ENCODE results near the gene PGM1.
A peak's percentile ranks its signal among the peaks of the same experiment; 100 is the strongest.

Gene PGM1

GRCh38 chr1:63590166-63590560, 3.0 kb upstream of the PGM1 start:
- DNase-seq (ENCODE audit: low read depth), result no peak
- no peak for TF ChIP-seq CTCF (IDR thresholded peaks at IDR 0.05; ENCODE audit: insufficient read depth, low read depth, low read length, missing control alignments)
- H3K4me3 ChIP-seq (ENCODE audit: low read length), result no peak overlapping the region

- peak overlapping the region; percentile 70 for H3K4me3 ChIP-seq (ENCODE audit: low read length)
- TF ChIP-seq CTCF (IDR thresholded peaks at IDR 0.05; ENCODE audit: insufficient read depth, low read depth, low read length, missing control alignments), result no peak
- DNase-seq (ENCODE audit: low read depth), result peak; percentile 44
Observed at GRCh38 chr1:63592536-63593302, 492 bp upstream of the PGM1 start.

- no peak for TF ChIP-seq CTCF (IDR thresholded peaks at IDR 0.05; ENCODE audit: insufficient read depth, low read depth, low read length, missing control alignments)
- peak; percentile 87 for DNase-seq (ENCODE audit: low read depth)
- H3K4me3 ChIP-seq (ENCODE audit: low read length), result peak overlapping the region; percentile 70
Observed at GRCh38 chr1:63593886-63594605, 835 bp downstream of the PGM1 start.

GRCh38 chr1:63595435-63595834, 2.2 kb downstream of the PGM1 start:
- no peak for DNase-seq (ENCODE audit: low read depth)
- no peak for TF ChIP-seq CTCF (IDR thresholded peaks at IDR 0.05; ENCODE audit: insufficient read depth, low read depth, low read length, missing control alignments)
- no peak overlapping the region for H3K4me3 ChIP-seq (ENCODE audit: low read length)

DNA sequence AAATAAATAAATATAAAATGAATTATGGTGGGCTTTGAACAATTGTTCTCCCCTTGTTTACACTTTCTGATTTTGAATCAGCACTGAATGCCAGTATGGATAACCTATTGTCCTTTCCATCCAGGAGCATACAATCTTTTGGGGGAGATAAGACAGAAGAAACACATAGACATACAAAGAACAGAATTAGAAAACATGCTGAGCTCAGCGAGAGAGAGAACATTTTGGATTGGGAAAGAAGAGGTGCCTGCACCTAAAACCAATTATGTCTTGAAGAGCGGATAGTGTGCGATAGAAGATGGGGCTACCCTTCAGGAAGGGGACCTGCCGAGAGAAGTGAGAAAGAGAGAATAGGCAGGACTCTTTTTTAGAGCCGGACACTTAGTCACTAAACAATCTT, 6.6 kb downstream of the PGM1 start:
- no peak for TF ChIP-seq CTCF (IDR thresholded peaks at IDR 0.05; ENCODE audit: insufficient read depth, low read depth, low read length, missing control alignments)
- no peak overlapping the region for H3K4me3 ChIP-seq (ENCODE audit: low read length)
- no peak for DNase-seq (ENCODE audit: low read depth)

DNA sequence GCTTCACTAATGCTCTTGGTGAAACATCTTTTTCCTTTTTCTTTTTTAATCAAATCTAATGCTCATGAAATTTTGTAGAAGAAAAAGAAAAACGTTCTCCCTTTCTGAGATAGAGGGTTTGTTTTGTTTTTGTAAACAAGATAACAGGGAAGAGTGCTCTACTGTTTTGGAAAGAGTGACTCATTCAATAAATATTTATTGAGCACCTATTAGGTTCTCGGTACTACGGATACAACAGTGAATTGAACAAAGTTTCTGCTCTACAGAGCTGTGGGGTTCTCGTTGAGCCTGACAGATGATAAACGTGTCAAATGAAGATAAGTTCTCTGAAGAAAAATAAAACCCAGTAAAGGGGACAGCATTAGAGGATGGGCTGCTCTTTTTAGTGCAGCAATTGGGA, 7.0 kb downstream of the PGM1 start:
- DNase-seq (ENCODE audit: low read depth), result no peak
- no peak overlapping the region for H3K4me3 ChIP-seq (ENCODE audit: low read length)
- no peak for TF ChIP-seq CTCF (IDR thresholded peaks at IDR 0.05; ENCODE audit: insufficient read depth, low read depth, low read length, missing control alignments)
